Measurements from ENCODE around the gene EHBP1.

EHBP1 gene

DNA sequence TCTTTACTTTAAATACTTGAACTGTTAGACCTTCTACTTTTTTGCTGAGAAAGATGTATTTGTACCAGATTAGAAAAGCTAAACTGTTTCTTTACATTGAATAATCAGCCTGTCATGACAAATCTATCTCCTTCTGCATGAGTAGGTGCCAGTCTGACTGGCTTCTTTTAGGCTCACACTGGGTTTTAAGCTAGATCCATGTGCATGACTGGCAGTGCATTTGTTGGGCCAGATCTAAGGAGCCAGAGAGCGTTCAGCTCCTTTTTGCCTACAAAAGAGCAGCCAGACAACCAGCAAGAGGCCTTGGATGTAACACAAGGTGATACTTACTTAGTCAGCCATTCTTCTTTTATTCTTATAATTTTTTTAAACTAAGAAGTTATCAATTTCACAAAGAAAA, 263.2 kb downstream of the EHBP1 start:
- no peaks in the 10 kb centered on the region for H4K20me1 ChIP-seq
- H3K4me2 ChIP-seq = no peak overlapping the region
- H3K4me3 ChIP-seq = no peak overlapping the region
- H3K36me3 ChIP-seq = no peaks in the 10 kb centered on the region; a peak in 2 of 22 replicates
- no peak overlapping the region for H3K27ac ChIP-seq
- no peaks in the 10 kb centered on the region for H3K9me3 ChIP-seq (replicated peaks in 1 of 11)
- H3K9ac ChIP-seq = no peak overlapping the region
- H3K27me3 ChIP-seq = no peaks in the 10 kb centered on the region
- H3K4me1 ChIP-seq = no peaks in the 10 kb centered on the region
- no peak for TF ChIP-seq Cebpa-rat (IDR thresholded peaks at IDR 0.05)

- TF ChIP-seq Cebpa-rat (IDR thresholded peaks at IDR 0.05) = no peak
- H3K36me3 ChIP-seq = no peaks in the 10 kb centered on the region; a peak in 3 of 22 replicates
- H3K9ac ChIP-seq = no peak overlapping the region
- H3K4me1 ChIP-seq = no peaks in the 10 kb centered on the region
- no peak overlapping the region for H3K27ac ChIP-seq
- no peak overlapping the region for H3K4me2 ChIP-seq
- no peaks in the 10 kb centered on the region for H4K20me1 ChIP-seq
- no peaks in the 10 kb centered on the region for H3K27me3 ChIP-seq
- no peak overlapping the region for H3K4me3 ChIP-seq
- H3K9me3 ChIP-seq (replicated peaks in 1 of 11) = no peaks in the 10 kb centered on the region
Measured at GRCh38 chr2:62971936-62972335, 266.4 kb downstream of the EHBP1 start.

DNA sequence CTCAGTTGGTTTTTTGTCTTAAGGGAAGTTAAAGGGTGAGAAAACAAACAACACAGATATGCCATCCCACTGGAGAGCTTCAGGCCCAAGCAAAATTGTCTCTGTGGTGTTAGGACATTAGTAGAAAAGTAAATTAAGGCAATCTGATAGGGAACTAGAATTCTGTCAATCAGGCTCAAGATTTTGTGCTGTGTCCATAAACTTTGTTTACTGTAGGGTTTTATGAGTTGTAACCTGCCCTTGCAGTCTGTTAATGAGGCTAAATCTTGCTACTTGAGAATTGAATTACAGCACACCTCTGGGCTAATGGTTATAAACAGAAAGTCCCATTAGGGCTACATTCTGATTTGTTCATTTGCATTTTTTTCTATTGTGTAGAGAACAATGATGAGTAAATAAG, 267.1 kb downstream of the EHBP1 start:
- Histone ChIP-seq H3K9me3 (replicated peaks in 1 of 11) (no peaks in the 10 kb centered on the region), H3K4me3 (no peak overlapping the region), H3K9ac (no peak overlapping the region), H4K20me1 (no peaks in the 10 kb centered on the region), H3K27ac (no peak overlapping the region), H3K4me1 (no peaks in the 10 kb centered on the region), H3K4me2 (no peak overlapping the region), H3K36me3 (no peaks in the 10 kb centered on the region; a peak in 3 of 22 replicates), H3K27me3 (no peaks in the 10 kb centered on the region)
- TF ChIP-seq Cebpa-rat (IDR thresholded peaks at IDR 0.05) = no peak

- Histone ChIP-seq H4K20me1 (no peaks in the 10 kb centered on the region), H3K4me3 (no peak overlapping the region)
- no peak for TF ChIP-seq Cebpa-rat (IDR thresholded peaks at IDR 0.05)
Measured at GRCh38 chr2:62974999-62975398, 269.5 kb downstream of the EHBP1 start.

DNA sequence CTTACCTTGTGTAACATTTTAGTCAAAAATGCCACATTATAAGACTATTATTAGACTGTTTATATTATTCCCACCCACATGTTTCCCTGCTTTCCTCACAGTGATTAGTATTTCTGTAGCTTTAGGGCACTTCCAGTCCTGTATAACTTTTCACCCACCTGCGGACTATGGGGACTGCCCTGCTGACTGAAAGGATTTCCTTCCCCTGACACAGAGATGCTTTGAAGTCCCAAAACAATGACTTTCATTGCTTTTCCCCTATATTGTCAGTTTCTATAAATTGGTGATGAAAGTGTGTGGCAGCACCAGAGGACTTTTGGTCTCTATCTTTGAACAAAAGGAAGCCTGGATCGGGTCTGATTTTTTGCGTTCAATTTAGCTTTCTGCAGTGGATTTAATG, 286.1 kb downstream of the EHBP1 start:
- Histone ChIP-seq H4K20me1 (no peaks in the 10 kb centered on the region), H3K4me2 (no peak overlapping the region), H3K4me3 (no peak overlapping the region), H3K27ac (no peak overlapping the region), H3K36me3 (peaks cover 1 to 32% (median 12%) of the 10 kb centered on the region in 11 experiments; a peak in 19 of 22 replicates), H3K27me3 (no peaks in the 10 kb centered on the region), H3K9me3 (replicated peaks in 1 of 11) (no peaks in the 10 kb centered on the region), H3K9ac (no peak overlapping the region), H3K4me1 (peaks cover 0 to 8% (median 0%) of the 10 kb centered on the region in 10 experiments; a peak in 2 of 20 replicates)
- TF ChIP-seq Cebpa-rat (IDR thresholded peaks at IDR 0.05) = no peak

More at GRCh38 chr2:62974999-62975398, 269.5 kb downstream of the EHBP1 start:
- Histone ChIP-seq H3K27me3 (no peaks in the 10 kb centered on the region), H3K36me3 (peaks cover 0 to 12% (median 4%) of the 10 kb centered on the region in 11 experiments; a peak in 14 of 22 replicates), H3K4me1 (no peaks in the 10 kb centered on the region), H3K27ac (no peak overlapping the region), H3K4me2 (no peak overlapping the region), H3K9ac (no peak overlapping the region), H3K9me3 (replicated peaks in 1 of 11) (no peaks in the 10 kb centered on the region)

GRCh38 chr2:62992561-62992960, 287.0 kb downstream of the EHBP1 start:
- Histone ChIP-seq H4K20me1 (no peaks in the 10 kb centered on the region; a peak in 1 of 22 replicates), H3K4me1 (peaks cover 0 to 8% (median 0%) of the 10 kb centered on the region in 10 experiments; a peak in 2 of 20 replicates), H3K36me3 (peaks cover 6 to 39% (median 18%) of the 10 kb centered on the region in 11 experiments; a peak in 19 of 22 replicates), H3K4me3 (no peak overlapping the region), H3K4me2 (no peak overlapping the region), H3K9me3 (replicated peaks in 1 of 11) (no peaks in the 10 kb centered on the region), H3K9ac (no peak overlapping the region), H3K27me3 (no peaks in the 10 kb centered on the region), H3K27ac (no peak overlapping the region)
- TF ChIP-seq Cebpa-rat (IDR thresholded peaks at IDR 0.05) = no peak

- no peak overlapping the region for H3K27ac ChIP-seq
- H3K27me3 ChIP-seq = no peaks in the 10 kb centered on the region
- peaks cover 6 to 51% (median 21%) of the 10 kb centered on the region in 11 experiments; a peak in 20 of 22 replicates for H3K36me3 ChIP-seq
- no peaks in the 10 kb centered on the region for H3K9me3 ChIP-seq (replicated peaks in 1 of 11)
- H3K4me2 ChIP-seq = no peak overlapping the region
- H3K4me3 ChIP-seq = no peak overlapping the region
- H4K20me1 ChIP-seq = no peaks in the 10 kb centered on the region; a peak in 1 of 22 replicates
- TF ChIP-seq Cebpa-rat (IDR thresholded peaks at IDR 0.05) = no peak
- H3K9ac ChIP-seq = no peak overlapping the region
- peaks cover 0 to 8% (median 0%) of the 10 kb centered on the region in 10 experiments; a peak in 2 of 20 replicates for H3K4me1 ChIP-seq
Measured at GRCh38 chr2:62994206-62994605, 288.7 kb downstream of the EHBP1 start.

GRCh38 chr2:62996534-62997186, 291.1 kb downstream of the EHBP1 start:
- peaks cover 0 to 8% (median 0%) of the 10 kb centered on the region in 10 experiments; a peak in 2 of 20 replicates for H3K4me1 ChIP-seq
- H3K27me3 ChIP-seq = no peaks in the 10 kb centered on the region

GRCh38 chr2:62998949-62999348, 293.4 kb downstream of the EHBP1 start:
- Histone ChIP-seq H3K4me1 (peaks cover 0 to 8% (median 0%) of the 10 kb centered on the region in 10 experiments; a peak in 2 of 20 replicates), H3K9ac (no peak overlapping the region), H3K36me3 (peaks cover 0 to 43% (median 20%) of the 10 kb centered on the region in 11 experiments; a peak in 21 of 22 replicates), H4K20me1 (no peaks in the 10 kb centered on the region; a peak in 1 of 22 replicates), H3K27ac (no peak overlapping the region), H3K4me3 (no peak overlapping the region), H3K4me2 (no peak overlapping the region), H3K27me3 (no peaks in the 10 kb centered on the region), H3K9me3 (replicated peaks in 1 of 11) (no peaks in the 10 kb centered on the region)
- no peak for TF ChIP-seq Cebpa-rat (IDR thresholded peaks at IDR 0.05)

More at GRCh38 chr2:62996534-62997186, 291.1 kb downstream of the EHBP1 start:
- no peak for TF ChIP-seq Cebpa-rat (IDR thresholded peaks at IDR 0.05)
- Histone ChIP-seq H3K36me3 (peaks cover 0 to 57% (median 21%) of the 10 kb centered on the region in 11 experiments; a peak in 21 of 22 replicates), H3K27ac (no peak overlapping the region), H3K9ac (no peak overlapping the region), H3K4me3 (no peak overlapping the region), H3K9me3 (replicated peaks in 1 of 11) (no peaks in the 10 kb centered on the region), H3K4me2 (no peak overlapping the region), H4K20me1 (no peaks in the 10 kb centered on the region; a peak in 1 of 22 replicates)
